PC-3 (cell line): ENCODE results near the gene KEAP1. TPM values are rescaled to one million over a fixed set of nuclear protein-coding genes. Genes with fewer than 3 reads are reported as not detected.

ENCODE experiments used
- ATAC-seq: fragments of 200-7000 bp; cut with Tn5 transposase; 2 replicates; pipeline ENCODE4 v1.9.1; 2020; ENCODE audit warnings: mild to moderate bottlenecking, moderate library complexity
- BruUV-seq: library from RNA; stranded (reverse); fragments of 400-500 nt; replicated peaks from 2 replicates; lab custom pipeline; 2021; lab: Mats Ljungman, UMichigan
- CTCF ChIA-PET: fragments of 300-600 bp; sonication (Branson Sonifier 250); formaldehyde crosslinking; loops from one replicate; lab custom pipeline; 2022; ENCODE audit warnings: antibody characterized with exemption; lab: Charles Lee
- POLR2A ChIA-PET: fragments of 300-600 bp; sonication (Branson Sonifier 250); formaldehyde crosslinking; loops from one replicate; lab custom pipeline; 2022; ENCODE audit warnings: antibody characterized with exemption; ENCODE audit not compliant: unreplicated experiment; lab: Charles Lee
- DNase-seq: peaks from one replicate; pipeline ENCODE4 v3.0.0-alpha.2; 2015
- H2AFZ ChIP-seq: fragments of 300-600 bp; sonication (generic); 2 replicates; pipeline ENCODE4 v1.6.0; 2016; ENCODE audit warnings: antibody characterized with exemption, low read length
- H3F3A ChIP-seq: fragments of 300-600 bp; sonication (generic); one replicate; pipeline ENCODE4 v1.6.0; 2017; ENCODE audit warnings: antibody characterized with exemption, low read length, control low read depth, mild to moderate bottlenecking; ENCODE audit not compliant: unreplicated experiment
- H3K27ac ChIP-seq: fragments of 300-600 bp; sonication (generic); 2 replicates; pipeline ENCODE4 v1.5.1; 2016; ENCODE audit warnings: mild to moderate bottlenecking, low read length
- H3K27me3 ChIP-seq: fragments of 300-600 bp; sonication (generic); 2 replicates; pipeline ENCODE4 v1.6.1; 2016; ENCODE audit warnings: low read length, mixed read lengths
- H3K36me3 ChIP-seq: fragments of 300-600 bp; sonication (generic); 2 replicates; pipeline ENCODE4 v1.6.1; 2016; ENCODE audit warnings: low read depth, mixed run types, low read length, mixed read lengths
- H3K4me1 ChIP-seq: fragments of 300-600 bp; sonication (generic); 2 replicates; pipeline ENCODE4 v1.5.1; 2016; ENCODE audit warnings: low read length; ENCODE audit not compliant: insufficient read depth
- H3K4me2 ChIP-seq: fragments of 300-600 bp; sonication (generic); 2 replicates; pipeline ENCODE4 v1.6.0; 2016; ENCODE audit warnings: low read length
- H3K4me3 ChIP-seq: fragments of 300-600 bp; sonication (generic); 2 replicates; pipeline ENCODE4 v1.5.1; 2016; ENCODE audit warnings: mild to moderate bottlenecking, low read length, mixed read lengths
- H3K79me2 ChIP-seq: fragments of 300-600 bp; sonication (generic); 2 replicates; pipeline ENCODE4 v1.6.1; 2017; ENCODE audit warnings: low read length, mixed read lengths
- H3K9ac ChIP-seq: fragments of 300-600 bp; sonication (generic); 2 replicates; pipeline ENCODE4 v1.6.0; 2016; ENCODE audit warnings: mild to moderate bottlenecking, low read length
- H3K9me2 ChIP-seq: fragments of 300-600 bp; sonication (generic); replicated peaks from 2 replicates; pipeline ENCODE4 v1.6.1; 2016; ENCODE audit warnings: mixed run types, low read length, mixed read lengths
- H3K9me3 ChIP-seq: fragments of 300-600 bp; sonication (generic); 2 replicates; pipeline ENCODE4 v1.6.1; 2016; ENCODE audit warnings: low read length, mixed read lengths
- H4K20me1 ChIP-seq: fragments of 300-600 bp; sonication (generic); 2 replicates; pipeline ENCODE4 v1.6.1; 2016; ENCODE audit warnings: low read length, mixed read lengths
- CTCF ChIP-seq: fragments of 300-600 bp; sonication (generic); conservative IDR thresholded peaks from 2 replicates; pipeline ENCODE4 v1.5.1; 2017; ENCODE audit warnings: antibody characterized with exemption, low read depth, mild to moderate bottlenecking, low read length
- EZH2 ChIP-seq: fragments of 300-600 bp; sonication (generic); IDR thresholded peaks from one replicate; pipeline ENCODE4 v1.6.1; 2017; ENCODE audit warnings: antibody characterized with exemption, mild to moderate bottlenecking, low read length; ENCODE audit not compliant: unreplicated experiment
- EZH2phosphoT487 ChIP-seq: fragments of 300-600 bp; sonication (generic); IDR thresholded peaks from 2 replicates; pipeline ENCODE4 v1.6.1; 2018; ENCODE audit warnings: mild to moderate bottlenecking, antibody characterized with exemption, low read length, borderline replicate concordance
- intact Hi-C: fragments of 100-400 bp; cut with micrococcal nuclease; formaldehyde crosslinking; loops from 2 replicates; pipeline ENCODE4 v1.9.0; 2023
- total RNA-seq: library from RNA; depleted of rRNA; stranded (reverse); fragments of >200 nt; gene quantifications from 2 replicates; pipeline ENCODE4 v1.2.3, GENCODE V29; 2014

The KEAP1 gene
- total RNA-seq, 1 experiment from 2014 or later = 151 TPM

GRCh38 chr19:10518444-10519361 lies 15.5 kb upstream of the KEAP1 start:
- H3K4me3 ChIP-seq = peak overlapping the region; percentile 68; the same call in 1 of the 2 replicates
- TF ChIP-seq EZH2 (no peak), CTCF (no peak), EZH2phosphoT487 (no peak)
- peak overlapping the region; percentile 85 for H2AFZ ChIP-seq
- H3K36me3 ChIP-seq = no peaks in the 10 kb centered on the region
- no TSS peak for BruUV-seq
- ATAC-seq (no peak), DNase-seq (no peak)
- H3K4me1 ChIP-seq = peaks cover 13% of the 10 kb centered on the region; the same call in 1 of the 2 replicates
- no peaks in the 10 kb centered on the region for H4K20me1 ChIP-seq
- H3K79me2 ChIP-seq = no peaks in the 10 kb centered on the region
- intact Hi-C loops = no loop called here
- H3K27me3 ChIP-seq = no peaks in the 10 kb centered on the region
- no peak overlapping the region for H3K9ac ChIP-seq
- ChIA-PET POLR2A (interaction anchor here (0.6 kb wide), 1 partner anchor 9 kb away, joined by 5 read pairs; no protein-coding TSS in a partner anchor), CTCF (no interaction called here)
- H3K9me2 ChIP-seq = no peaks in the 10 kb centered on the region
- H3F3A ChIP-seq = no peaks in the 10 kb centered on the region
- H3K4me2 ChIP-seq = peak overlapping the region; percentile 90
- H3K9me3 ChIP-seq = no peaks in the 10 kb centered on the region
- H3K27ac ChIP-seq = no peak overlapping the region

- peak; percentile 41 for DNase-seq
- H3K27me3 ChIP-seq = no peaks in the 10 kb centered on the region
- peaks cover 13% of the 10 kb centered on the region; the same call in 1 of the 2 replicates for H3K4me1 ChIP-seq
- no peak for TF ChIP-seq CTCF
- TF ChIP-seq EZH2phosphoT487 = no peak
- TF ChIP-seq EZH2 = no peak
- H4K20me1 ChIP-seq = no peaks in the 10 kb centered on the region
- H3K79me2 ChIP-seq = no peaks in the 10 kb centered on the region
- H2AFZ ChIP-seq = peak overlapping the region; percentile 85
- ChIA-PET POLR2A (interaction anchor here (0.6 kb wide), 1 partner anchor 8 kb away, joined by 5 read pairs; no protein-coding TSS in a partner anchor), CTCF (no interaction called here)
- peak overlapping the region; percentile 90 for H3K4me2 ChIP-seq
- H3K9me2 ChIP-seq = no peaks in the 10 kb centered on the region
- peak; percentile 58 for ATAC-seq
- no peak overlapping the region for H3K9ac ChIP-seq
- no peak overlapping the region for H3K27ac ChIP-seq
- intact Hi-C loops = no loop called here
- no TSS peak for BruUV-seq
- no peaks in the 10 kb centered on the region for H3F3A ChIP-seq
- no peaks in the 10 kb centered on the region for H3K36me3 ChIP-seq
- peak overlapping the region; percentile 68 for H3K4me3 ChIP-seq
- no peaks in the 10 kb centered on the region for H3K9me3 ChIP-seq
Observed at GRCh38 chr19:10517760-10518443, 14.7 kb upstream of the KEAP1 start.
